Measurements from ENCODE around the gene APBA2.

DNA sequence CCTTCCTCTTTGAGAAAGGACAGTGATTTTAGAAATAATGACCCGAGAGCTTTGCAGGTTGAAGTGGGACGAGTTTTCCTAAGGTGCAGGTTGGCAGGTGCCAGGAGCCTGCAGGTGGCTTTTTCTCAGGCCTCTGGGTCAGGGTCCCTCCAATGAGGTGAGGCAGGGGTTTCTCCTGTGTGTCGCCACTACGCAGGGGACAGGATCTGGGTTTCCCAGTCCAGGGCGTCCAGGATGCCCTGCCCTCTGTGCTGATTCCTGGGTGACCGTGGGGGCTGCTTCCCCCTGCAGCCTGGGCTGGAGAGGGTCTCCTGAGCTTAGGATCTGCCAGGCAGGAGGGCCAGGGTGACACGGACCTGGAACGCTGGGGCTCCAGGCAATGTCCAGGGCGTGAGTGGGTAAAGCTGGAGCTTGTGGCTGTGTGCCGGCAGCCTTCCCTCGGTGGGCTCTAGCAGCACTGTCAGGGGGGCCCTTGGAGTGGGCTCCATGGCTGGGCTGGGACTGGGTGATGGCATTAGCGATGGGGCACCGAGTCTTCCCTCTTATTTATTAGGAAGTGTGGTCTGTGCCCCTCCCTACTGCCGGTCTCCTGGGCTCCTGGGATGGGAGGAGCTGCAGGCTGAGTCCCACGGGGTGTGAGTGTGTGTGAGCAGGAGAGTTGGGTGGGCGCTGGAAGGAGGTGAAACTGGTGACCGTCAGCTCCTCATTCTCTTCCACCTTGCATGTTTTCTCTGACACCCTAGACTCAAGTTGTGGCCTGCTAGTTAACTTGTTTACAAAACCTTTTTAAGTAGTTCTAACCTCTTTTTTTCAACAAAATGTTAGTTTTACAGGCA, 1.8 kb downstream of the APBA2 start:
- TF ChIP-seq, protein P1, sequence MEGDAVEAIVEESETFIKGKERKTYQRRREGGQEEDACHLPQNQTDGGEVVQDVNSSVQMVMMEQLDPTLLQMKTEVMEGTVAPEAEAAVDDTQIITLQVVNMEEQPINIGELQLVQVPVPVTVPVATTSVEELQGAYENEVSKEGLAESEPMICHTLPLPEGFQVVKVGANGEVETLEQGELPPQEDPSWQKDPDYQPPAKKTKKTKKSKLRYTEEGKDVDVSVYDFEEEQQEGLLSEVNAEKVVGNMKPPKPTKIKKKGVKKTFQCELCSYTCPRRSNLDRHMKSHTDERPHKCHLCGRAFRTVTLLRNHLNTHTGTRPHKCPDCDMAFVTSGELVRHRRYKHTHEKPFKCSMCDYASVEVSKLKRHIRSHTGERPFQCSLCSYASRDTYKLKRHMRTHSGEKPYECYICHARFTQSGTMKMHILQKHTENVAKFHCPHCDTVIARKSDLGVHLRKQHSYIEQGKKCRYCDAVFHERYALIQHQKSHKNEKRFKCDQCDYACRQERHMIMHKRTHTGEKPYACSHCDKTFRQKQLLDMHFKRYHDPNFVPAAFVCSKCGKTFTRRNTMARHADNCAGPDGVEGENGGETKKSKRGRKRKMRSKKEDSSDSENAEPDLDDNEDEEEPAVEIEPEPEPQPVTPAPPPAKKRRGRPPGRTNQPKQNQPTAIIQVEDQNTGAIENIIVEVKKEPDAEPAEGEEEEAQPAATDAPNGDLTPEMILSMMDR (IDR thresholded peaks at IDR 0.05), result no peak
- no peak for TF ChIP-seq POLR2A (IDR thresholded peaks at IDR 0.05)

Data from sigmoid colon (tissue), 3 donors.